HEK293 (cell line): ENCODE measurements around the gene NSD1.

Experiments used
- CTCF ChIP-seq: fragments of 450-650 bp; formaldehyde crosslinking; IDR thresholded peaks from 2 replicates; pipeline ENCODE4 v1.5.1; 2016; ENCODE audit warnings: missing biosample characterization, missing genetic modification characterization
- GLI4 ChIP-seq: fragments of 450-650 bp; formaldehyde crosslinking; IDR thresholded peaks from 2 replicates; pipeline ENCODE4 v1.5.1; 2016; ENCODE audit warnings: missing biosample characterization, missing genetic modification characterization
- ZBTB1 ChIP-seq: fragments of 450-650 bp; formaldehyde crosslinking; IDR thresholded peaks from 2 replicates; pipeline ENCODE4 v1.5.1; 2016; ENCODE audit warnings: missing biosample characterization, missing genetic modification characterization
- ZBTB49 ChIP-seq: fragments of 450-650 bp; formaldehyde crosslinking; IDR thresholded peaks from 2 replicates; pipeline ENCODE4 v1.5.1; 2016; ENCODE audit warnings: missing biosample characterization, missing genetic modification characterization, low read depth
- ZNF138 ChIP-seq: fragments of 450-650 bp; formaldehyde crosslinking; IDR thresholded peaks from 2 replicates; pipeline ENCODE4 v1.5.1; 2016; ENCODE audit warnings: missing biosample characterization, missing genetic modification characterization, borderline replicate concordance
- ZNF266 ChIP-seq: fragments of 450-650 bp; formaldehyde crosslinking; IDR thresholded peaks from 2 replicates; pipeline ENCODE4 v1.5.1; 2016; ENCODE audit warnings: missing biosample characterization, missing genetic modification characterization, low read depth
- ZNF341 ChIP-seq: fragments of 450-650 bp; formaldehyde crosslinking; IDR thresholded peaks from 2 replicates; pipeline ENCODE4; 2016; ENCODE audit warnings: low read depth, missing biosample characterization, missing genetic modification characterization
- ZNF639 ChIP-seq: fragments of 450-650 bp; formaldehyde crosslinking; IDR thresholded peaks from 2 replicates; pipeline ENCODE4 v1.5.1; 2016; ENCODE audit warnings: missing biosample characterization, missing genetic modification characterization

GRCh38 chr5:177249761-177250537, 116.4 kb downstream of the NSD1 start:
- TF ChIP-seq ZBTB1 (no peak), ZBTB49 (tag by site-specific recombination) (no peak), ZNF341 (tag by site-specific recombination) (no peak), GLI4 (tag by site-specific recombination) (no peak), CTCF (tag by site-specific recombination) (no peak), ZNF639 (tag by site-specific recombination) (no peak), ZNF138 (tag by site-specific recombination) (no peak), ZNF266 (tag by site-specific recombination) (no peak)
